Spleen (tissue), 7 donors: ENCODE results near the gene TET3.

Source experiments
- CTCF ChIP-seq, 11 experiments: fragments of 200-600 bp in 7 of 11; fragments of 450-650 bp in 4 of 11; sonication (generic) in 4 of 11; IDR thresholded peaks in 8 of 11; conservative IDR thresholded peaks in 3 of 11; 1 replicate in 7 of 11; 2 replicates in 4 of 11; pipeline versions ENCODE4 v1.4.0 to v1.8.0; 2016 to 2021; ENCODE audit warnings: antibody characterized with exemption in 11 of 11, inconsistent platforms in 4 of 11, mild to moderate bottlenecking in 1 of 11
- POLR2AphosphoS5 ChIP-seq, 3 donors: sonication (generic); formaldehyde crosslinking; IDR thresholded peaks; one replicate each; pipeline ENCODE4 v1.5.1; 2017; ENCODE audit warnings: antibody characterized with exemption in 3 of 3
- donor health status: DM: no; HTN: no; CAD: no; lungs with moderate emphysema.
- donor health status: DM: no; HTN: no; CAD: no.
- donor health status: DM: no; HTN: no; CAD: no.

DNA sequence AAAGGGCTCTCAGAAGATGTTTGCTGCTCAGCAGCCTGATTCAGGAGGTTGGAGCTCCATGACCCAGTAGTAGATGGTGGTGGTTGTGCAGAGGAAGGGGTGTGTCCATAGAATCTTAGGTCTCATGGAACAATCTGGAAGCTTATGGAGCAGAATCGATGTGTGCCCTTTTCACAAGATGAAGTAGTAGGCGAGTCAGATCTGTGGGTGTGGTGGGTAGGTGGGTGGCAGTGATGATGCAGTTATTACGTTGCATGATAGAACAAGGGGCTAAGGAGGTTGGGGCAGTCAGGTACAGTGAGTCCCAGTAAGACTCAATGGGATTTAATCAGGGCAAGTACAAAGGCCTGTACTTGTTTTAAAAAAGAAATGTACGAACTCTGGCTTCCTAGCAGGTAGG is 9.1 kb downstream of the TET3 start:
- no peak for TF ChIP-seq CTCF (IDR thresholded peaks at IDR 0.05 in 8 of 11, conservative IDR thresholded peaks at IDR 0.05 in 3 of 11)
- no peak for TF ChIP-seq POLR2AphosphoS5 (IDR thresholded peaks at IDR 0.05)
